Measurements from ENCODE around the gene NSL1.

- TF ChIP-seq CTCF (IDR thresholded peaks at IDR 0.05): no peak
- TF ChIP-seq POLR2A (IDR thresholded peaks at IDR 0.05): no peak
Observed at GRCh38 chr1:212838145-212838544, 46.6 kb upstream of the NSL1 start.
